Measurements from ENCODE around the gene ZNF628. TPM values are rescaled to one million over a fixed set of nuclear protein-coding genes. Genes with fewer than 3 reads are reported as not detected.

The ZNF628 gene
- total RNA-seq, 1 experiment from 2014 or later: 1.1 TPM

DNA sequence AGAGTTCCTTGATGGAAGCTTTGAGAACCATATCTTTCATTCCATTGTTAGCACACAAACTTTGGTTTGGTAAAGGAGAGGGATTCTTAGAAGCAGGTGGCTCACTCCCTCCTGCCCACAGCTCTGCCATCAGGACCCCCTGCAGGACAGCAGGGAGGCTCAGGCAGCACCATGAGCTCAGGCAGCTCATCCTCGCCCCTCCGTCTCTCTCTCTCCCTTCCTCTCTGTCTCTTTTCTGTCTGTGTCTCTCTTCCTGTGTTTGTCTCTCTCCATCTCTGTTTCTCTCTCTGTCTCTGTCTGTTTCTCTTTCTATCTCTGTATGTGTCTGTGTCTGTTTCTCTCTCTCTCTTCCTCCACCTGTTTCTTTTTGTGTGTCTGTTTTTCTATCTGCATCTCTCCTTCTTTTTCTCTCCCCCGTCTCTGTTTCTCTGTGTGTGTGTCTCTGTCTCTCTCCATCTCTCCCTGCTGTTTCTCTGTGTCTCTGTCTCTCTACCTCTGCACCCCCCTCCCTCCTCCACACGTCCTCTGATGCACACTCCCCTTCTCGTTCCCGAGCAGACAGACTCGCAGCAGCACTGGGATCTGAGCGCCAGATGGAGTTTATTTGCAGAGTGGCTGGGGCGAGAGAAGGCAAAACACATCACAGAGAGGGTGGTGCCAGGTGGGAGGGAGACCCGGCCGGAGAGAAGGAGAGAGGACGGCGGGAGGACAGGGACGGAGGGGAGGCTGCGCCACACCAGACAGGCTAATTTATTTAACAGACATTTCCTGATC lies 51.8 kb downstream of the ZNF628 start:
- no peaks in the 10 kb centered on the region for H4K20me1 ChIP-seq (ENCODE audit: insufficient read depth, low read depth, low read length)
- no peaks in the 10 kb centered on the region for H3K27me3 ChIP-seq (ENCODE audit: low read length)
- H3K79me2 ChIP-seq (ENCODE audit: low read length): no peaks in the 10 kb centered on the region
- H2AFZ ChIP-seq (ENCODE audit: low read length): no peak overlapping the region
- no peak overlapping the region for H3K4me2 ChIP-seq (ENCODE audit: low read depth, low read length, poor library complexity, severe bottlenecking)
- no peak overlapping the region for H3K4me3 ChIP-seq (ENCODE audit: low read length)
- no peaks in the 10 kb centered on the region for H3K36me3 ChIP-seq (ENCODE audit: insufficient read depth, low read length)
- H3K9me2 ChIP-seq (replicated peaks; ENCODE audit: insufficient read depth, low read length): no peaks in the 10 kb centered on the region
- H3K9ac ChIP-seq (ENCODE audit: low read length): no peak overlapping the region
- H3K9me3 ChIP-seq (ENCODE audit: low read length): peaks cover 6% of the 10 kb centered on the region; the same call in 1 of the 2 replicates
- no peaks in the 10 kb centered on the region for H3K4me1 ChIP-seq (ENCODE audit: low read length)
- H3K27ac ChIP-seq (ENCODE audit: low read length): no peak overlapping the region
- no peak for DNase-seq

- Histone ChIP-seq H3K4me1 (ENCODE audit: low read length) (no peaks in the 10 kb centered on the region), H3K9ac (ENCODE audit: low read length) (no peak overlapping the region), H3K4me2 (ENCODE audit: low read depth, low read length, poor library complexity, severe bottlenecking) (no peak overlapping the region), H4K20me1 (ENCODE audit: insufficient read depth, low read depth, low read length) (no peaks in the 10 kb centered on the region), H3K27ac (ENCODE audit: low read length) (no peak overlapping the region), H3K27me3 (ENCODE audit: low read length) (no peaks in the 10 kb centered on the region), H3K9me2 (replicated peaks; ENCODE audit: insufficient read depth, low read length) (no peaks in the 10 kb centered on the region), H3K79me2 (ENCODE audit: low read length) (no peaks in the 10 kb centered on the region), H3K9me3 (ENCODE audit: low read length) (peaks cover 6% of the 10 kb centered on the region; the same call in 1 of the 2 replicates), H3K4me3 (ENCODE audit: low read length) (no peak overlapping the region), H2AFZ (ENCODE audit: low read length) (no peak overlapping the region), H3K36me3 (ENCODE audit: insufficient read depth, low read length) (no peaks in the 10 kb centered on the region)
- no peak for DNase-seq
These were observed 53.3 kb downstream of the ZNF628 start for GRCh38 chr19:55529636-55530234.

DNA sequence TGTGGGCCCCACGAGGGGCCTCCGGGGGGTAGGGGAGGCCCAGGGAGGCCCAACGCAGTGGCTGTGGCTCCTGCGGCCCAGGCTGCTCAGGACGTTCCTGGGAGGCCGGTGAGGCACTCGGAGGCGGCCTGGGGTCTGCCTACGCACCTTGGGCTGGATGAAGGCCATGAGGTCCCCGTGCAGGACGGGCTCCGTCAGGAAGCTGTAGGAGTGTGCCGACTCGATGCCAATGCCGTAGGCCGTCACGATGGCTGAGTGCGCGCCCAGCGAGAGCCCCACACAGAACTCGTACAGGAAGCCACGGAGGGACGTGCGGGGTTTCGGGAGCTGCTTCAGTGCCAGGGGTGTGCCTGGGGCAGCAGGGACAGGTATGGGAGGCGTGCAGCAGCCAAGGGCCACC lies 54.6 kb downstream of the ZNF628 start:
- no peak overlapping the region for H3K4me3 ChIP-seq (ENCODE audit: low read length)
- H3K9me2 ChIP-seq (replicated peaks; ENCODE audit: insufficient read depth, low read length): no peaks in the 10 kb centered on the region
- no peak overlapping the region for H3K4me2 ChIP-seq (ENCODE audit: low read depth, low read length, poor library complexity, severe bottlenecking)
- H2AFZ ChIP-seq (ENCODE audit: low read length): no peak overlapping the region
- H3K36me3 ChIP-seq (ENCODE audit: insufficient read depth, low read length): no peaks in the 10 kb centered on the region
- no peaks in the 10 kb centered on the region for H3K27me3 ChIP-seq (ENCODE audit: low read length)
- H3K9me3 ChIP-seq (ENCODE audit: low read length): peaks cover 6% of the 10 kb centered on the region; the same call in 1 of the 2 replicates
- no peaks in the 10 kb centered on the region for H4K20me1 ChIP-seq (ENCODE audit: insufficient read depth, low read depth, low read length)
- no peaks in the 10 kb centered on the region for H3K79me2 ChIP-seq (ENCODE audit: low read length)
- H3K9ac ChIP-seq (ENCODE audit: low read length): no peak overlapping the region
- DNase-seq: no peak
- H3K27ac ChIP-seq (ENCODE audit: low read length): no peak overlapping the region
- no peaks in the 10 kb centered on the region for H3K4me1 ChIP-seq (ENCODE audit: low read length)

Other genes with a start within 250 kb of the ZNF628 start
- gene TMEM86B, start 247.9 kb upstream of the ZNF628 start, total RNA-seq (2014; rRNA removed; shearing (Covaris generic); ENCODE audit: low replicate concordance): 7.8 and 9.5 TPM in 2 replicates
- gene PPP6R1, start 217.6 kb upstream of the ZNF628 start, total RNA-seq (2014; rRNA removed; shearing (Covaris generic); ENCODE audit: low replicate concordance): 134 and 231 TPM in 2 replicates
- 35.0 and 62.5 TPM in 2 replicates for gene HSPBP1, start 196.5 kb upstream of the ZNF628 start, total RNA-seq (2014; rRNA removed; shearing (Covaris generic); ENCODE audit: low replicate concordance)
- 15.5 and 31.0 TPM in 2 replicates for gene BRSK1, start 192.6 kb upstream of the ZNF628 start, total RNA-seq (2014; rRNA removed; shearing (Covaris generic); ENCODE audit: low replicate concordance)
- gene TMEM150B, start 151.3 kb upstream of the ZNF628 start, total RNA-seq (2014; rRNA removed; shearing (Covaris generic); ENCODE audit: low replicate concordance): 0.61 TPM in 1 of 2 replicates, not detected in the other
- 10.3 and 46.1 TPM in 2 replicates for gene KMT5C, start 136.7 kb upstream of the ZNF628 start, total RNA-seq (2014; rRNA removed; shearing (Covaris generic); ENCODE audit: low replicate concordance)
- gene COX6B2, start 121.9 kb upstream of the ZNF628 start, total RNA-seq (2014; rRNA removed; shearing (Covaris generic); ENCODE audit: low replicate concordance): not detected in 2 replicates
- not detected in 2 replicates for gene GARIN5B, start 113.4 kb upstream of the ZNF628 start, total RNA-seq (2014; rRNA removed; shearing (Covaris generic); ENCODE audit: low replicate concordance)
- 0.40 and 0.41 TPM in 2 replicates for gene IL11, start 106.2 kb upstream of the ZNF628 start, total RNA-seq (2014; rRNA removed; shearing (Covaris generic); ENCODE audit: low replicate concordance)
- not detected in 2 replicates for gene TMEM190, start 99.8 kb upstream of the ZNF628 start, total RNA-seq (2014; rRNA removed; shearing (Covaris generic); ENCODE audit: low replicate concordance)
- gene TMEM238, start 92.3 kb upstream of the ZNF628 start, total RNA-seq (2014; rRNA removed; shearing (Covaris generic); ENCODE audit: low replicate concordance): 0.89 and 8.0 TPM in 2 replicates
- gene RPL28, start 90.7 kb upstream of the ZNF628 start, total RNA-seq (2014; rRNA removed; shearing (Covaris generic); ENCODE audit: low replicate concordance): 959 and 1,311 TPM in 2 replicates
- gene UBE2S, start 68.8 kb upstream of the ZNF628 start, total RNA-seq (2014; rRNA removed; shearing (Covaris generic); ENCODE audit: low replicate concordance): 291 and 1,094 TPM in 2 replicates
- gene SHISA7, start 33.3 kb upstream of the ZNF628 start, total RNA-seq (2014; rRNA removed; shearing (Covaris generic); ENCODE audit: low replicate concordance): not detected in 2 replicates
- 102 and 151 TPM in 2 replicates for gene ISOC2, start 15.0 kb upstream of the ZNF628 start, total RNA-seq (2014; rRNA removed; shearing (Covaris generic); ENCODE audit: low replicate concordance)
- not detected in 2 replicates for gene C19orf85, start 11.9 kb upstream of the ZNF628 start, total RNA-seq (2014; rRNA removed; shearing (Covaris generic); ENCODE audit: low replicate concordance)
- gene NAT14, start 8.6 kb downstream of the ZNF628 start, total RNA-seq (2014; rRNA removed; shearing (Covaris generic); ENCODE audit: low replicate concordance): 29.7 and 57.2 TPM in 2 replicates
- gene SSC5D, start 11.8 kb downstream of the ZNF628 start, total RNA-seq (2014; rRNA removed; shearing (Covaris generic); ENCODE audit: low replicate concordance): 1.0 TPM in 1 of 2 replicates, not detected in the other
- gene SBK2, start 60.5 kb downstream of the ZNF628 start, total RNA-seq (2014; rRNA removed; shearing (Covaris generic); ENCODE audit: low replicate concordance): not detected in 2 replicates
- gene SBK3, start 68.9 kb downstream of the ZNF628 start, total RNA-seq (2014; rRNA removed; shearing (Covaris generic); ENCODE audit: low replicate concordance): not detected in 2 replicates
- gene ZNF579, start 104.2 kb downstream of the ZNF628 start, total RNA-seq (2014; rRNA removed; shearing (Covaris generic); ENCODE audit: low replicate concordance): 5.0 and 8.5 TPM in 2 replicates
- gene FIZ1, start 122.9 kb downstream of the ZNF628 start, total RNA-seq (2014; rRNA removed; shearing (Covaris generic); ENCODE audit: low replicate concordance): 6.4 and 12.2 TPM in 2 replicates
- 8.4 and 20.3 TPM in 2 replicates for gene ZNF524, start 123.7 kb downstream of the ZNF628 start, total RNA-seq (2014; rRNA removed; shearing (Covaris generic); ENCODE audit: low replicate concordance)
- 3.6 and 8.6 TPM in 2 replicates for gene ZNF865, start 129.0 kb downstream of the ZNF628 start, total RNA-seq (2014; rRNA removed; shearing (Covaris generic); ENCODE audit: low replicate concordance)
- 2.8 and 3.5 TPM in 2 replicates for gene ZNF784, start 147.9 kb downstream of the ZNF628 start, total RNA-seq (2014; rRNA removed; shearing (Covaris generic); ENCODE audit: low replicate concordance)
- 44.3 and 47.5 TPM in 2 replicates for gene ZNF580, start 164.4 kb downstream of the ZNF628 start, total RNA-seq (2014; rRNA removed; shearing (Covaris generic); ENCODE audit: low replicate concordance)
- 119 and 128 TPM in 2 replicates for gene ZNF581, start 167.0 kb downstream of the ZNF628 start, total RNA-seq (2014; rRNA removed; shearing (Covaris generic); ENCODE audit: low replicate concordance)
- 26.2 and 54.8 TPM in 2 replicates for gene CCDC106, start 171.6 kb downstream of the ZNF628 start, total RNA-seq (2014; rRNA removed; shearing (Covaris generic); ENCODE audit: low replicate concordance)
- 107 and 272 TPM in 2 replicates for gene U2AF2, start 178.4 kb downstream of the ZNF628 start, total RNA-seq (2014; rRNA removed; shearing (Covaris generic); ENCODE audit: low replicate concordance)
- 21.2 and 52.5 TPM in 2 replicates for gene EPN1, start 198.6 kb downstream of the ZNF628 start, total RNA-seq (2014; rRNA removed; shearing (Covaris generic); ENCODE audit: low replicate concordance)